ENCODE measurements around the gene PDCD1LG2.

Gene PDCD1LG2

GRCh38 chr9:5614985-5615384 lies 104.7 kb downstream of the PDCD1LG2 start:
- no peak for DNase-seq

GRCh38 chr9:5617749-5618148 lies 107.4 kb downstream of the PDCD1LG2 start:
- no peak for DNase-seq

- no peak for DNase-seq
Measured at GRCh38 chr9:5620494-5620893, 110.2 kb downstream of the PDCD1LG2 start.

All from CD4-positive, alpha-beta T cell treated with Interleukin-17A for 4 hours (primary cell).